K562 (cell line): ENCODE data around the gene BMF.

Experiments
- BRCA1 ChIP-seq, 2 experiments: fragments of 450-650 bp in 1 of 2; sonication (generic) in 1 of 2; formaldehyde crosslinking in 1 of 2; IDR thresholded peaks; 2 replicates each; pipeline versions ENCODE4 v1.5.0 to v1.6.1; 2017 to 2020; ENCODE audit warnings: mild to moderate bottlenecking in 1 of 2, missing genetic modification reagents in 1 of 2
- CREB3 ChIP-seq: fragments of 450-650 bp; conservative IDR thresholded peaks from 2 replicates; pipeline ENCODE4 v1.6.1; 2016; ENCODE audit warnings: missing genetic modification characterization, low read depth, mild to moderate bottlenecking, missing compliant biosample characterization, moderate library complexity
- CTCF ChIP-seq, 3 experiments: IDR thresholded peaks in 2 of 3; conservative IDR thresholded peaks in 1 of 3; 2 replicates each; pipeline ENCODE4 v1.5.1; 2011 to 2012; ENCODE audit warnings: low read length in 3 of 3, mild to moderate bottlenecking in 3 of 3, control low read depth in 2 of 3, improper control_type of control experiment in 1 of 3, inconsistent platforms in 1 of 3, low read depth in 1 of 3, mixed read lengths in 1 of 3, moderate library complexity in 1 of 3; ENCODE audit not compliant: insufficient read depth in 2 of 3
- HMGXB4 ChIP-seq: sonication (generic); formaldehyde crosslinking; IDR thresholded peaks from 2 replicates; pipeline ENCODE4 v1.8.1; 2023; ENCODE audit warnings: mild to moderate bottlenecking, missing genetic modification reagents
- KDM1A ChIP-seq, 2 experiments: fragments of 450-650 bp; IDR thresholded peaks; 2 replicates each; pipeline ENCODE4 v1.6.1; 2016; ENCODE audit warnings: mild to moderate bottlenecking in 2 of 2
- KLF6 ChIP-seq: fragments of 250-450 bp; sonication (Bioruptor Pico); IDR thresholded peaks from 2 replicates; pipeline ENCODE4 v1.4.0; 2020; ENCODE audit warnings: mild to moderate bottlenecking, moderate library complexity, borderline replicate concordance
- MNT ChIP-seq, 2 experiments: fragments of 450-650 bp; conservative IDR thresholded peaks; 2 replicates each; pipeline ENCODE4 v1.6.1; 2017; ENCODE audit warnings: mild to moderate bottlenecking in 2 of 2, moderate library complexity in 2 of 2
- NFE2L1 ChIP-seq: fragments of 450-650 bp; IDR thresholded peaks from 2 replicates; pipeline ENCODE4 v1.6.1; 2016; ENCODE audit warnings: missing genetic modification characterization, low read depth, mild to moderate bottlenecking, missing compliant biosample characterization, moderate library complexity, borderline replicate concordance
- NR2C1 ChIP-seq, 2 experiments: fragments of 450-650 bp; IDR thresholded peaks; 2 replicates each; pipeline ENCODE4 v1.6.1; 2017; ENCODE audit warnings: mild to moderate bottlenecking in 2 of 2, antibody characterized with exemption in 1 of 2, inconsistent platforms in 1 of 2, missing compliant biosample characterization in 1 of 2, missing genetic modification characterization in 1 of 2
- TAF1 ChIP-seq: IDR thresholded peaks from 2 replicates; pipeline ENCODE4 v1.6.1; 2011; ENCODE audit warnings: mild to moderate bottlenecking, low read length, moderate library complexity; ENCODE audit not compliant: insufficient read depth, control insufficient read depth, severe bottlenecking; ENCODE audit errors: extremely low read depth
- ZNF134 ChIP-seq: fragments of 250-450 bp; sonication (Bioruptor Pico); conservative IDR thresholded peaks from 2 replicates; pipeline ENCODE4 v1.4.0; 2020
- ZNF41 ChIP-seq: fragments of 250-450 bp; sonication (Bioruptor Pico); conservative IDR thresholded peaks from 2 replicates; pipeline ENCODE4 v1.4.0; 2020; ENCODE audit warnings: mild to moderate bottlenecking
- ZNF766 ChIP-seq: fragments of 200-800 bp; sonication (Bioruptor generic); conservative IDR thresholded peaks from 2 replicates; pipeline ENCODE4 v1.6.1; 2016; ENCODE audit warnings: missing genetic modification characterization, missing compliant biosample characterization

GRCh38 chr15:40040293-40040635 lies 68.4 kb downstream of the BMF start:
- TF ChIP-seq ZNF766 (CRISPR knock-in tag), result no peak
- TF ChIP-seq MNT (conservative IDR thresholded peaks at IDR 0.05), result no peak
- TF ChIP-seq NFE2L1 (tag), result no peak
- no peak for TF ChIP-seq ZNF41 (CRISPR knock-in tag)
- no peak for TF ChIP-seq TAF1
- no peak for TF ChIP-seq CTCF (IDR thresholded peaks at IDR 0.05 in 2 of 3, conservative IDR thresholded peaks at IDR 0.05 in 1 of 3; ENCODE audit: insufficient read depth in 2 of 3, low read depth in 1 of 3, low read length in 3 of 3)
- no peak for TF ChIP-seq HMGXB4
- no peak for TF ChIP-seq KLF6 (CRISPR knock-in tag)
- TF ChIP-seq BRCA1 (IDR thresholded peaks at IDR 0.05), result no peak
- TF ChIP-seq BRCA1 (CRISPR knock-in tag; IDR thresholded peaks at IDR 0.05), result no peak
- TF ChIP-seq CREB3 (tag), result no peak
- no peak for TF ChIP-seq ZNF134 (CRISPR knock-in tag)
- TF ChIP-seq KDM1A (IDR thresholded peaks at IDR 0.05), result no peak
- no peak for TF ChIP-seq NR2C1 (IDR thresholded peaks at IDR 0.05)
- TF ChIP-seq NR2C1 (tag; IDR thresholded peaks at IDR 0.05), result no peak
